ENCODE measurements around the gene SCO2. TPM values are rescaled to one million over a fixed set of nuclear protein-coding genes. Genes with fewer than 3 reads are reported as not detected.
A peak's percentile ranks its signal among the peaks of the same experiment; 100 is the strongest.

SCO2 gene
- total and polyA plus RNA-seq, 10 of the 15 experiments (the other 5 are each of a cell fraction or from before 2014, with no cell fraction given): 0.18 to 16.0 (median 2.4) TPM; not detected in 1

DNA sequence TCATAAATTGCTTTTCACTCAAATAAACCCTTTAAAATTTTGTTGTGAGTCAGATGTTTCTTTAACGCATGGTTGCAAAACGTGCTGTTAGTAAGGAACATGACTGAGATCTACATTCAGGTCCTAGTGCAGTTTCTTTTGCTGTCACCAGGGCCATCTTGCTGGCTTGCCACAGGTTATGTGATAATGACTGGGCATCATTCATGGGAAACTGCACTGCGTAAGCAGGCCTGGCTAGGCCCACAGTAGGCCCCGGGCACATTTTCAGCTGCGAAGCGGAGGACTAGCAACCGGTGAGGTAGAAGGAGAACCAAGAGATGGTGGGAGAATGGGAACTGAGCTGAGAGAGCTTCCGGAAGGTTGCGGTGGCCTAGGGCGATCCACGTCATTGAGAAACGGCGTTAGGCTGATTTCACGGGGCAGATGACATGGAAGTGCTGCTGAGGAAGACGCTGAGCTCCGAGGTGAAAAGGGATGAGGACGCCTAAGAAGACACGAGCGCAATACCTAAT lies 17.1 kb upstream of the SCO2 start (continued):
- TF ChIP-seq, protein P1, sequence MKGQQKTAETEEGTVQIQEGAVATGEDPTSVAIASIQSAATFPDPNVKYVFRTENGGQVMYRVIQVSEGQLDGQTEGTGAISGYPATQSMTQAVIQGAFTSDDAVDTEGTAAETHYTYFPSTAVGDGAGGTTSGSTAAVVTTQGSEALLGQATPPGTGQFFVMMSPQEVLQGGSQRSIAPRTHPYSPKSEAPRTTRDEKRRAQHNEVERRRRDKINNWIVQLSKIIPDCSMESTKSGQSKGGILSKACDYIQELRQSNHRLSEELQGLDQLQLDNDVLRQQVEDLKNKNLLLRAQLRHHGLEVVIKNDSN (IDR thresholded peaks at IDR 0.05; ENCODE audit: borderline replicate concordance, extremely low read length, insufficient read depth, low read depth, low read length): no peak
- TF ChIP-seq CHD4 (IDR thresholded peaks at IDR 0.05) (no peak), EED (IDR thresholded peaks at IDR 0.05; ENCODE audit: low read depth) (peak; percentile 86), ZNF24 (IDR thresholded peaks at IDR 0.05) (peak; percentile 37; the same call in 1 of the 2 replicates), CBFB (IDR thresholded peaks at IDR 0.05; ENCODE audit: low read depth) (no peak; the same call in 1 of the 2 replicates), EP300 (IDR thresholded peaks at IDR 0.05; ENCODE audit: borderline replicate concordance in 1 of 2, control insufficient read depth in 1 of 2, low read depth in 2 of 2, low read length in 2 of 2) (peak; percentile 65 to 74; a peak in 3 of 4 replicates), POLR2AphosphoS5 (IDR thresholded peaks at IDR 0.05; ENCODE audit: low read length) (peak; percentile 94), IKZF1 (conservative IDR thresholded peaks at IDR 0.05) (peak; percentile 89), SP1 (IDR thresholded peaks at IDR 0.05; ENCODE audit: low read depth, low read length) (peak; percentile 7), POLR2A (IDR thresholded peaks at IDR 0.05; ENCODE audit: low read depth, low read length) (peak; percentile 86), SREBF2 (IDR thresholded peaks at IDR 0.05; ENCODE audit: low read length) (no peak), BHLHE40 (IDR thresholded peaks at IDR 0.05; ENCODE audit: borderline replicate concordance in 1 of 2, low read depth in 2 of 2, low read length in 1 of 2) (peak; percentile 93 to 94), ZNF207 (IDR thresholded peaks at IDR 0.05; ENCODE audit: borderline replicate concordance) (0 out of 2 replicates have a peak, but pooled peaks have one; percentile 37), CREM (IDR thresholded peaks at IDR 0.05; ENCODE audit: low read depth) (peak; percentile 83), RAD21 (IDR thresholded peaks at IDR 0.05; ENCODE audit: insufficient read depth, low read depth, low read length) (no peak), ZNF622 (IDR thresholded peaks at IDR 0.05) (no peak), ZBED1 (IDR thresholded peaks at IDR 0.05; ENCODE audit: borderline replicate concordance) (no peak), RUNX3 (IDR thresholded peaks at IDR 0.05; ENCODE audit: low read length) (peak; percentile 84)
- TF ChIP-seq, protein P2, sequence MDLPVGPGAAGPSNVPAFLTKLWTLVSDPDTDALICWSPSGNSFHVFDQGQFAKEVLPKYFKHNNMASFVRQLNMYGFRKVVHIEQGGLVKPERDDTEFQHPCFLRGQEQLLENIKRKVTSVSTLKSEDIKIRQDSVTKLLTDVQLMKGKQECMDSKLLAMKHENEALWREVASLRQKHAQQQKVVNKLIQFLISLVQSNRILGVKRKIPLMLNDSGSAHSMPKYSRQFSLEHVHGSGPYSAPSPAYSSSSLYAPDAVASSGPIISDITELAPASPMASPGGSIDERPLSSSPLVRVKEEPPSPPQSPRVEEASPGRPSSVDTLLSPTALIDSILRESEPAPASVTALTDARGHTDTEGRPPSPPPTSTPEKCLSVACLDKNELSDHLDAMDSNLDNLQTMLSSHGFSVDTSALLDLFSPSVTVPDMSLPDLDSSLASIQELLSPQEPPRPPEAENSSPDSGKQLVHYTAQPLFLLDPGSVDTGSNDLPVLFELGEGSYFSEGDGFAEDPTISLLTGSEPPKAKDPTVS (IDR thresholded peaks at IDR 0.05; ENCODE audit: low read depth, low read length): no peak
- TF ChIP-seq, protein P3, sequence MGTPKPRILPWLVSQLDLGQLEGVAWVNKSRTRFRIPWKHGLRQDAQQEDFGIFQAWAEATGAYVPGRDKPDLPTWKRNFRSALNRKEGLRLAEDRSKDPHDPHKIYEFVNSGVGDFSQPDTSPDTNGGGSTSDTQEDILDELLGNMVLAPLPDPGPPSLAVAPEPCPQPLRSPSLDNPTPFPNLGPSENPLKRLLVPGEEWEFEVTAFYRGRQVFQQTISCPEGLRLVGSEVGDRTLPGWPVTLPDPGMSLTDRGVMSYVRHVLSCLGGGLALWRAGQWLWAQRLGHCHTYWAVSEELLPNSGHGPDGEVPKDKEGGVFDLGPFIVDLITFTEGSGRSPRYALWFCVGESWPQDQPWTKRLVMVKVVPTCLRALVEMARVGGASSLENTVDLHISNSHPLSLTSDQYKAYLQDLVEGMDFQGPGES (IDR thresholded peaks at IDR 0.05): no peak
- TF ChIP-seq, protein P4, sequence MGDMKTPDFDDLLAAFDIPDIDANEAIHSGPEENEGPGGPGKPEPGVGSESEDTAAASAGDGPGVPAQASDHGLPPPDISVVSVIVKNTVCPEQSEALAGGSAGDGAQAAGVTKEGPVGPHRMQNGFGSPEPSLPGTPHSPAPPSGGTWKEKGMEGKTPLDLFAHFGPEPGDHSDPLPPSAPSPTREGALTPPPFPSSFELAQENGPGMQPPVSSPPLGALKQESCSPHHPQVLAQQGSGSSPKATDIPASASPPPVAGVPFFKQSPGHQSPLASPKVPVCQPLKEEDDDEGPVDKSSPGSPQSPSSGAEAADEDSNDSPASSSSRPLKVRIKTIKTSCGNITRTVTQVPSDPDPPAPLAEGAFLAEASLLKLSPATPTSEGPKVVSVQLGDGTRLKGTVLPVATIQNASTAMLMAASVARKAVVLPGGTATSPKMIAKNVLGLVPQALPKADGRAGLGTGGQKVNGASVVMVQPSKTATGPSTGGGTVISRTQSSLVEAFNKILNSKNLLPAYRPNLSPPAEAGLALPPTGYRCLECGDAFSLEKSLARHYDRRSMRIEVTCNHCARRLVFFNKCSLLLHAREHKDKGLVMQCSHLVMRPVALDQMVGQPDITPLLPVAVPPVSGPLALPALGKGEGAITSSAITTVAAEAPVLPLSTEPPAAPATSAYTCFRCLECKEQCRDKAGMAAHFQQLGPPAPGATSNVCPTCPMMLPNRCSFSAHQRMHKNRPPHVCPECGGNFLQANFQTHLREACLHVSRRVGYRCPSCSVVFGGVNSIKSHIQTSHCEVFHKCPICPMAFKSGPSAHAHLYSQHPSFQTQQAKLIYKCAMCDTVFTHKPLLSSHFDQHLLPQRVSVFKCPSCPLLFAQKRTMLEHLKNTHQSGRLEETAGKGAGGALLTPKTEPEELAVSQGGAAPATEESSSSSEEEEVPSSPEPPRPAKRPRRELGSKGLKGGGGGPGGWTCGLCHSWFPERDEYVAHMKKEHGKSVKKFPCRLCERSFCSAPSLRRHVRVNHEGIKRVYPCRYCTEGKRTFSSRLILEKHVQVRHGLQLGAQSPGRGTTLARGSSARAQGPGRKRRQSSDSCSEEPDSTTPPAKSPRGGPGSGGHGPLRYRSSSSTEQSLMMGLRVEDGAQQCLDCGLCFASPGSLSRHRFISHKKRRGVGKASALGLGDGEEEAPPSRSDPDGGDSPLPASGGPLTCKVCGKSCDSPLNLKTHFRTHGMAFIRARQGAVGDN (IDR thresholded peaks at IDR 0.05): peak; percentile 100

Data from GM12878 (cell line).